ENCODE data around the gene TNFSF13.

- no peak for TF ChIP-seq CTCF (IDR thresholded peaks at IDR 0.05)
- no peak for TF ChIP-seq ATF2 (CRISPR knock-in tag; IDR thresholded peaks at IDR 0.05; ENCODE audit: borderline replicate concordance, low read depth)
- TF ChIP-seq, protein P1, sequence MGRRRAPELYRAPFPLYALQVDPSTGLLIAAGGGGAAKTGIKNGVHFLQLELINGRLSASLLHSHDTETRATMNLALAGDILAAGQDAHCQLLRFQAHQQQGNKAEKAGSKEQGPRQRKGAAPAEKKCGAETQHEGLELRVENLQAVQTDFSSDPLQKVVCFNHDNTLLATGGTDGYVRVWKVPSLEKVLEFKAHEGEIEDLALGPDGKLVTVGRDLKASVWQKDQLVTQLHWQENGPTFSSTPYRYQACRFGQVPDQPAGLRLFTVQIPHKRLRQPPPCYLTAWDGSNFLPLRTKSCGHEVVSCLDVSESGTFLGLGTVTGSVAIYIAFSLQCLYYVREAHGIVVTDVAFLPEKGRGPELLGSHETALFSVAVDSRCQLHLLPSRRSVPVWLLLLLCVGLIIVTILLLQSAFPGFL (CRISPR knock-in tag; IDR thresholded peaks at IDR 0.05; ENCODE audit: borderline replicate concordance) = no peak
- TF ChIP-seq, protein P2, sequence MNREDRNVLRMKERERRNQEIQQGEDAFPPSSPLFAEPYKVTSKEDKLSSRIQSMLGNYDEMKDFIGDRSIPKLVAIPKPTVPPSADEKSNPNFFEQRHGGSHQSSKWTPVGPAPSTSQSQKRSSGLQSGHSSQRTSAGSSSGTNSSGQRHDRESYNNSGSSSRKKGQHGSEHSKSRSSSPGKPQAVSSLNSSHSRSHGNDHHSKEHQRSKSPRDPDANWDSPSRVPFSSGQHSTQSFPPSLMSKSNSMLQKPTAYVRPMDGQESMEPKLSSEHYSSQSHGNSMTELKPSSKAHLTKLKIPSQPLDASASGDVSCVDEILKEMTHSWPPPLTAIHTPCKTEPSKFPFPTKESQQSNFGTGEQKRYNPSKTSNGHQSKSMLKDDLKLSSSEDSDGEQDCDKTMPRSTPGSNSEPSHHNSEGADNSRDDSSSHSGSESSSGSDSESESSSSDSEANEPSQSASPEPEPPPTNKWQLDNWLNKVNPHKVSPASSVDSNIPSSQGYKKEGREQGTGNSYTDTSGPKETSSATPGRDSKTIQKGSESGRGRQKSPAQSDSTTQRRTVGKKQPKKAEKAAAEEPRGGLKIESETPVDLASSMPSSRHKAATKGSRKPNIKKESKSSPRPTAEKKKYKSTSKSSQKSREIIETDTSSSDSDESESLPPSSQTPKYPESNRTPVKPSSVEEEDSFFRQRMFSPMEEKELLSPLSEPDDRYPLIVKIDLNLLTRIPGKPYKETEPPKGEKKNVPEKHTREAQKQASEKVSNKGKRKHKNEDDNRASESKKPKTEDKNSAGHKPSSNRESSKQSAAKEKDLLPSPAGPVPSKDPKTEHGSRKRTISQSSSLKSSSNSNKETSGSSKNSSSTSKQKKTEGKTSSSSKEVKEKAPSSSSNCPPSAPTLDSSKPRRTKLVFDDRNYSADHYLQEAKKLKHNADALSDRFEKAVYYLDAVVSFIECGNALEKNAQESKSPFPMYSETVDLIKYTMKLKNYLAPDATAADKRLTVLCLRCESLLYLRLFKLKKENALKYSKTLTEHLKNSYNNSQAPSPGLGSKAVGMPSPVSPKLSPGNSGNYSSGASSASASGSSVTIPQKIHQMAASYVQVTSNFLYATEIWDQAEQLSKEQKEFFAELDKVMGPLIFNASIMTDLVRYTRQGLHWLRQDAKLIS (CRISPR knock-in tag; IDR thresholded peaks at IDR 0.05; ENCODE audit: borderline replicate concordance) = no peak
- no peak for TF ChIP-seq ETV6 (CRISPR knock-in tag; IDR thresholded peaks at IDR 0.05)
- TF ChIP-seq NFYB (CRISPR knock-in tag; conservative IDR thresholded peaks at IDR 0.05; ENCODE audit: low read depth) = no peak
- no peak for TF ChIP-seq CREB1 (CRISPR knock-in tag; IDR thresholded peaks at IDR 0.05)
- TF ChIP-seq RORB (CRISPR knock-in tag; IDR thresholded peaks at IDR 0.05) = no peak
- TF ChIP-seq E2F5 (CRISPR knock-in tag; IDR thresholded peaks at IDR 0.05) = no peak
- no peak for TF ChIP-seq TEAD4 (CRISPR knock-in tag; IDR thresholded peaks at IDR 0.05)
These were observed 47.4 kb upstream of the TNFSF13 start for GRCh38 chr17:7511108-7511507.
